OCI-LY7 (cell line): ENCODE measurements around the gene PLEKHM1. TPM values are rescaled to one million over a fixed set of nuclear protein-coding genes. Genes with fewer than 3 reads are reported as not detected.

Experiments used
- BruUV-seq: library from RNA; stranded (reverse); fragments of 400-500 nt; replicated peaks from 2 replicates; lab custom pipeline; 2021; lab: Mats Ljungman, UMichigan
- CTCF ChIA-PET: fragments of 300-600 bp; sonication (Branson Sonifier 250); formaldehyde crosslinking; loops from one replicate; lab custom pipeline; 2022; ENCODE audit warnings: antibody characterized with exemption; ENCODE audit not compliant: unreplicated experiment; lab: Charles Lee
- POLR2A ChIA-PET: fragments of 300-600 bp; sonication (Branson Sonifier 250); formaldehyde crosslinking; loops from one replicate; lab custom pipeline; 2022; ENCODE audit warnings: antibody characterized with exemption; lab: Charles Lee
- DNase-seq: peaks from one replicate; pipeline ENCODE4 v3.0.0-alpha.2; 2015; ENCODE audit warnings: low spot score
- H2AFZ ChIP-seq: fragments of 200-600 bp; sonication (generic), shearing (Covaris generic); 2 replicates; pipeline ENCODE4 v1.6.1; 2014; ENCODE audit warnings: mild to moderate bottlenecking, antibody characterized with exemption, low read length, moderate library complexity
- H3K27ac ChIP-seq: fragments of 200-600 bp; sonication (generic); 2 replicates; pipeline ENCODE4 v1.5.1; 2014; ENCODE audit warnings: mixed run types, low read depth, mild to moderate bottlenecking, moderate library complexity, low read length, inconsistent platforms; ENCODE audit not compliant: poor library complexity, severe bottlenecking
- H3K36me3 ChIP-seq: fragments of 200-600 bp; sonication (generic); 2 replicates; pipeline ENCODE4 v1.6.1; 2014; ENCODE audit warnings: mild to moderate bottlenecking, antibody characterized with exemption, low read length, moderate library complexity, mixed read lengths; ENCODE audit not compliant: insufficient read depth
- H3K4me1 ChIP-seq: fragments of 200-600 bp; sonication (generic); 2 replicates; pipeline ENCODE4 v1.5.1; 2014; ENCODE audit warnings: mild to moderate bottlenecking, low read length; ENCODE audit not compliant: insufficient read depth, poor library complexity, severe bottlenecking
- H3K4me2 ChIP-seq: fragments of 200-600 bp; sonication (generic); 2 replicates; pipeline ENCODE4 v1.6.1; 2014; ENCODE audit warnings: mild to moderate bottlenecking, low read length
- H3K4me3 ChIP-seq: fragments of 200-600 bp; sonication (generic); 2 replicates; pipeline ENCODE4 v1.5.1; 2014; ENCODE audit warnings: mild to moderate bottlenecking, low read depth, low read length; ENCODE audit not compliant: poor library complexity, severe bottlenecking
- H3K79me2 ChIP-seq: fragments of 200-600 bp; sonication (generic); 2 replicates; pipeline ENCODE4 v1.6.1; 2016; ENCODE audit warnings: low read depth, mild to moderate bottlenecking, low read length, moderate library complexity, mixed read lengths; ENCODE audit not compliant: insufficient read depth
- H3K9me2 ChIP-seq: fragments of 200-600 bp; sonication (generic); 2 replicates; pipeline ENCODE4 v1.6.1; 2016; ENCODE audit warnings: mild to moderate bottlenecking, low read length, mixed read lengths; ENCODE audit not compliant: insufficient read depth
- H3K9me3 ChIP-seq: fragments of 200-600 bp; sonication (generic); 2 replicates; pipeline ENCODE4 v1.6.1; 2014; ENCODE audit warnings: mild to moderate bottlenecking, mixed run types, low read length, mixed read lengths
- H4K20me1 ChIP-seq: fragments of 200-600 bp; sonication (generic); 2 replicates; pipeline ENCODE4 v1.6.1; 2014; ENCODE audit warnings: mild to moderate bottlenecking, antibody characterized with exemption, low read length, moderate library complexity, mixed read lengths; ENCODE audit not compliant: insufficient read depth
- CTCF ChIP-seq: fragments of 200-600 bp; sonication (generic); conservative IDR thresholded peaks from 2 replicates; pipeline ENCODE4 v1.5.1; 2014; ENCODE audit warnings: mild to moderate bottlenecking, antibody characterized with exemption, low read length, moderate library complexity, mixed read lengths
- EZH2phosphoT487 ChIP-seq: fragments of 200-600 bp; sonication (generic); IDR thresholded peaks from 2 replicates; pipeline ENCODE4 v1.6.1; 2018; ENCODE audit warnings: low read depth, borderline replicate concordance, mild to moderate bottlenecking, mixed run types, antibody characterized with exemption, low read length, moderate library complexity, mixed read lengths
- intact Hi-C: fragments of 100-400 bp; cut with micrococcal nuclease; formaldehyde crosslinking; loops from one replicate; pipeline ENCODE4 v1.10.0; 2022; ENCODE audit not compliant: unreplicated experiment
- small RNA-seq: library from RNA; depleted of rRNA; stranded (forward); fragments of <200 nt; gene quantifications from one replicate; pipeline ENCODE3, GENCODE V24; 2014
- total RNA-seq, 2 experiments: library from RNA; depleted of rRNA in 1 of 2; stranded (reverse); fragments of >200 nt in 1 of 2; shearing (Covaris generic) in 1 of 2; gene quantifications; 2 replicates each; pipeline ENCODE4 v1.2.3, GENCODE V29; 2014 to 2022

Gene PLEKHM1
- total RNA-seq, 2 experiments from 2014 or later = 11.8 to 29.3 TPM

- no peak for TF ChIP-seq CTCF
- TF ChIP-seq EZH2phosphoT487 = no peak
- Histone ChIP-seq H3K27ac (no peak overlapping the region), H2AFZ (no peak overlapping the region), H3K4me1 (peaks cover 8% of the 10 kb centered on the region), H3K36me3 (no peaks in the 10 kb centered on the region), H3K9me3 (no peaks in the 10 kb centered on the region), H4K20me1 (no peaks in the 10 kb centered on the region), H3K79me2 (no peaks in the 10 kb centered on the region), H3K4me2 (no peak overlapping the region), H3K9me2 (no peaks in the 10 kb centered on the region), H3K4me3 (no peak overlapping the region)
- no peak for DNase-seq
- POLR2A ChIA-PET = no interaction called here
- intact Hi-C loops = no loop called here
- no TSS peak for BruUV-seq
- CTCF ChIA-PET = interaction anchor here (1.2 kb wide), 2 partner anchors 74 to 109 kb away, joined by 4 to 11 read pairs; no protein-coding TSS in a partner anchor
Observed at GRCh38 chr17:45386178-45386577, 104.3 kb downstream of the PLEKHM1 start.

Small RNAs within 50 kb of the gene (small RNA-seq; reads per million reads assigned to genes)
- gene RF00017 = not detected

Other genes starting within 250 kb of the PLEKHM1 start
- gene SPATA32, start 228.6 kb downstream of the PLEKHM1 start, total RNA-seq (2014; rRNA removed; shearing (Covaris generic)) = 0.41 TPM in 1 of 2 replicates, not detected in the other
- gene SPATA32, start 228.6 kb downstream of the PLEKHM1 start, total RNA-seq (2022) = 0.18 TPM in 1 of 2 replicates, not detected in the other
- gene MAP3K14, start 173.7 kb downstream of the PLEKHM1 start, total RNA-seq (2014; rRNA removed; shearing (Covaris generic)) = 7.1 and 12.3 TPM in 2 replicates
- 21.2 and 22.8 TPM in 2 replicates for gene MAP3K14, start 173.7 kb downstream of the PLEKHM1 start, total RNA-seq (2022)
- 55.5 and 66.1 TPM in 2 replicates for gene ARHGAP27, start 57.9 kb downstream of the PLEKHM1 start, total RNA-seq (2014; rRNA removed; shearing (Covaris generic))
- gene ARHGAP27, start 57.9 kb downstream of the PLEKHM1 start, total RNA-seq (2022) = 56.8 and 62.7 TPM in 2 replicates